Measurements from ENCODE around the gene SLC12A7.

Gene SLC12A7

GRCh38 chr5:1105350-1106265, 6.3 kb downstream of the SLC12A7 start:
- no peaks in the 10 kb centered on the region for H3K9me3 ChIP-seq (ENCODE audit: control insufficient read depth in 2 of 2, low read length in 2 of 2)
- peaks cover 83 to 84% of the 10 kb centered on the region in 2 donors for H3K4me1 ChIP-seq (ENCODE audit: control insufficient read depth in 2 of 2, insufficient read depth in 2 of 2, low read length in 2 of 2)
- H3K27me3 ChIP-seq (ENCODE audit: control insufficient read depth in 2 of 2, insufficient read depth in 2 of 2, low read length in 2 of 2): no peaks in the 10 kb centered on the region
- H3K36me3 ChIP-seq (ENCODE audit: control insufficient read depth in 2 of 2, insufficient read depth in 2 of 2, low read length in 2 of 2): peaks cover 0 to 2% of the 10 kb centered on the region in 2 donors
- peak overlapping the region; percentile 92 to 95 for H3K27ac ChIP-seq (ENCODE audit: low read depth in 2 of 2, low read length in 2 of 2)
- H3K9ac ChIP-seq (ENCODE audit: low read depth in 1 of 2, low read length in 2 of 2): peak overlapping the region; percentile 60 to 68
- H3K4me3 ChIP-seq (ENCODE audit: low read length in 2 of 2): peak overlapping the region; percentile 37 to 41

GRCh38 chr5:1104327-1105006, 7.4 kb downstream of the SLC12A7 start:
- Histone ChIP-seq H3K36me3 (ENCODE audit: control insufficient read depth in 2 of 2, insufficient read depth in 2 of 2, low read length in 2 of 2) (peaks cover 0 to 4% of the 10 kb centered on the region in 2 donors), H3K4me1 (ENCODE audit: control insufficient read depth in 2 of 2, insufficient read depth in 2 of 2, low read length in 2 of 2) (peaks cover 72 to 74% of the 10 kb centered on the region in 2 donors), H3K9ac (ENCODE audit: low read depth in 1 of 2, low read length in 2 of 2) (peak overlapping the region; percentile 47 to 63), H3K27me3 (ENCODE audit: control insufficient read depth in 2 of 2, insufficient read depth in 2 of 2, low read length in 2 of 2) (no peaks in the 10 kb centered on the region), H3K9me3 (ENCODE audit: control insufficient read depth in 2 of 2, low read length in 2 of 2) (no peaks in the 10 kb centered on the region), H3K4me3 (ENCODE audit: low read length in 2 of 2) (peak overlapping the region; percentile 50 to 52), H3K27ac (ENCODE audit: low read depth in 2 of 2, low read length in 2 of 2) (peak overlapping the region; percentile 92 to 95)

GRCh38 chr5:1103505-1104326, 8.1 kb downstream of the SLC12A7 start:
- H3K4me3 ChIP-seq (ENCODE audit: low read length in 2 of 2): peak overlapping the region; percentile 50 to 52
- H3K9ac ChIP-seq (ENCODE audit: low read depth in 1 of 2, low read length in 2 of 2): peak overlapping the region; percentile 47 to 63
- H3K27me3 ChIP-seq (ENCODE audit: control insufficient read depth in 2 of 2, insufficient read depth in 2 of 2, low read length in 2 of 2): no peaks in the 10 kb centered on the region
- peaks cover 69 to 73% of the 10 kb centered on the region in 2 donors for H3K4me1 ChIP-seq (ENCODE audit: control insufficient read depth in 2 of 2, insufficient read depth in 2 of 2, low read length in 2 of 2)
- H3K36me3 ChIP-seq (ENCODE audit: control insufficient read depth in 2 of 2, insufficient read depth in 2 of 2, low read length in 2 of 2): peaks cover 0 to 4% of the 10 kb centered on the region in 2 donors
- H3K27ac ChIP-seq (ENCODE audit: low read depth in 2 of 2, low read length in 2 of 2): peak overlapping the region; percentile 92 to 95
- H3K9me3 ChIP-seq (ENCODE audit: control insufficient read depth in 2 of 2, low read length in 2 of 2): no peaks in the 10 kb centered on the region

- Histone ChIP-seq H3K36me3 (ENCODE audit: control insufficient read depth in 2 of 2, insufficient read depth in 2 of 2, low read length in 2 of 2) (peaks cover 0 to 4% of the 10 kb centered on the region in 2 donors), H3K9ac (ENCODE audit: low read depth in 1 of 2, low read length in 2 of 2) (peak overlapping the region in 1 of 2 donors; percentile 14), H3K27me3 (ENCODE audit: control insufficient read depth in 2 of 2, insufficient read depth in 2 of 2, low read length in 2 of 2) (no peaks in the 10 kb centered on the region), H3K4me1 (ENCODE audit: control insufficient read depth in 2 of 2, insufficient read depth in 2 of 2, low read length in 2 of 2) (peaks cover 64 to 66% of the 10 kb centered on the region in 2 donors), H3K9me3 (ENCODE audit: control insufficient read depth in 2 of 2, low read length in 2 of 2) (no peaks in the 10 kb centered on the region), H3K4me3 (ENCODE audit: low read length in 2 of 2) (peak overlapping the region in 1 of 2 donors; percentile 20), H3K27ac (ENCODE audit: low read depth in 2 of 2, low read length in 2 of 2) (peak overlapping the region; percentile 22 to 92)
Measured at GRCh38 chr5:1103093-1103492, 8.8 kb downstream of the SLC12A7 start.

GRCh38 chr5:1101961-1102713, 9.7 kb downstream of the SLC12A7 start:
- H3K27me3 ChIP-seq (ENCODE audit: control insufficient read depth in 2 of 2, insufficient read depth in 2 of 2, low read length in 2 of 2): no peaks in the 10 kb centered on the region
- H3K27ac ChIP-seq (ENCODE audit: low read depth in 2 of 2, low read length in 2 of 2): peak overlapping the region; percentile 22 to 92
- H3K9me3 ChIP-seq (ENCODE audit: control insufficient read depth in 2 of 2, low read length in 2 of 2): no peaks in the 10 kb centered on the region
- peaks cover 0 to 2% of the 10 kb centered on the region in 2 donors for H3K36me3 ChIP-seq (ENCODE audit: control insufficient read depth in 2 of 2, insufficient read depth in 2 of 2, low read length in 2 of 2)
- peaks cover 55 to 57% of the 10 kb centered on the region in 2 donors for H3K4me1 ChIP-seq (ENCODE audit: control insufficient read depth in 2 of 2, insufficient read depth in 2 of 2, low read length in 2 of 2)
- peak overlapping the region in 1 of 2 donors; percentile 2 for H3K9ac ChIP-seq (ENCODE audit: low read depth in 1 of 2, low read length in 2 of 2)
- H3K4me3 ChIP-seq (ENCODE audit: low read length in 2 of 2): peak overlapping the region; percentile 20 to 33

- peaks cover 2 to 4% of the 10 kb centered on the region in 2 donors for H3K36me3 ChIP-seq (ENCODE audit: control insufficient read depth in 2 of 2, insufficient read depth in 2 of 2, low read length in 2 of 2)
- H3K4me1 ChIP-seq (ENCODE audit: control insufficient read depth in 2 of 2, insufficient read depth in 2 of 2, low read length in 2 of 2): peaks cover 42 to 45% of the 10 kb centered on the region in 2 donors
- no peak overlapping the region for H3K27ac ChIP-seq (ENCODE audit: low read depth in 2 of 2, low read length in 2 of 2)
- no peaks in the 10 kb centered on the region for H3K9me3 ChIP-seq (ENCODE audit: control insufficient read depth in 2 of 2, low read length in 2 of 2)
- peak overlapping the region in 1 of 2 donors; percentile 24 for H3K9ac ChIP-seq (ENCODE audit: low read depth in 1 of 2, low read length in 2 of 2)
- H3K27me3 ChIP-seq (ENCODE audit: control insufficient read depth in 2 of 2, insufficient read depth in 2 of 2, low read length in 2 of 2): no peaks in the 10 kb centered on the region
- no peak overlapping the region for H3K4me3 ChIP-seq (ENCODE audit: low read length in 2 of 2)
Measured at GRCh38 chr5:1100664-1101574, 10.9 kb downstream of the SLC12A7 start.

GRCh38 chr5:1099926-1100663, 11.8 kb downstream of the SLC12A7 start:
- no peaks in the 10 kb centered on the region for H3K9me3 ChIP-seq (ENCODE audit: control insufficient read depth in 2 of 2, low read length in 2 of 2)
- H3K36me3 ChIP-seq (ENCODE audit: control insufficient read depth in 2 of 2, insufficient read depth in 2 of 2, low read length in 2 of 2): peaks cover 4 to 7% of the 10 kb centered on the region in 2 donors
- no peak overlapping the region for H3K4me3 ChIP-seq (ENCODE audit: low read length in 2 of 2)
- peaks cover 35 to 36% of the 10 kb centered on the region in 2 donors for H3K4me1 ChIP-seq (ENCODE audit: control insufficient read depth in 2 of 2, insufficient read depth in 2 of 2, low read length in 2 of 2)
- H3K27ac ChIP-seq (ENCODE audit: low read depth in 2 of 2, low read length in 2 of 2): no peak overlapping the region
- no peak overlapping the region for H3K9ac ChIP-seq (ENCODE audit: low read depth in 1 of 2, low read length in 2 of 2)
- H3K27me3 ChIP-seq (ENCODE audit: control insufficient read depth in 2 of 2, insufficient read depth in 2 of 2, low read length in 2 of 2): no peaks in the 10 kb centered on the region

- Histone ChIP-seq H3K4me3 (ENCODE audit: low read length in 2 of 2) (no peak overlapping the region), H3K27me3 (ENCODE audit: control insufficient read depth in 2 of 2, insufficient read depth in 2 of 2, low read length in 2 of 2) (no peaks in the 10 kb centered on the region), H3K9ac (ENCODE audit: low read depth in 1 of 2, low read length in 2 of 2) (no peak overlapping the region), H3K9me3 (ENCODE audit: control insufficient read depth in 2 of 2, low read length in 2 of 2) (no peaks in the 10 kb centered on the region), H3K4me1 (ENCODE audit: control insufficient read depth in 2 of 2, insufficient read depth in 2 of 2, low read length in 2 of 2) (peaks cover 25 to 26% of the 10 kb centered on the region in 2 donors), H3K36me3 (ENCODE audit: control insufficient read depth in 2 of 2, insufficient read depth in 2 of 2, low read length in 2 of 2) (peaks cover 6 to 7% of the 10 kb centered on the region in 2 donors), H3K27ac (ENCODE audit: low read depth in 2 of 2, low read length in 2 of 2) (no peak overlapping the region)
Measured at GRCh38 chr5:1098986-1099597, 12.8 kb downstream of the SLC12A7 start.

All from mucosa of rectum (tissue), 2 donors.